Measurements from ENCODE around the gene MAP4K4. TPM values are rescaled to one million over a fixed set of nuclear protein-coding genes. Genes with fewer than 3 reads are reported as not detected.

Gene MAP4K4
- total RNA-seq, 2 donors from 2014 or later: 26.8 to 30.7 TPM

DNA sequence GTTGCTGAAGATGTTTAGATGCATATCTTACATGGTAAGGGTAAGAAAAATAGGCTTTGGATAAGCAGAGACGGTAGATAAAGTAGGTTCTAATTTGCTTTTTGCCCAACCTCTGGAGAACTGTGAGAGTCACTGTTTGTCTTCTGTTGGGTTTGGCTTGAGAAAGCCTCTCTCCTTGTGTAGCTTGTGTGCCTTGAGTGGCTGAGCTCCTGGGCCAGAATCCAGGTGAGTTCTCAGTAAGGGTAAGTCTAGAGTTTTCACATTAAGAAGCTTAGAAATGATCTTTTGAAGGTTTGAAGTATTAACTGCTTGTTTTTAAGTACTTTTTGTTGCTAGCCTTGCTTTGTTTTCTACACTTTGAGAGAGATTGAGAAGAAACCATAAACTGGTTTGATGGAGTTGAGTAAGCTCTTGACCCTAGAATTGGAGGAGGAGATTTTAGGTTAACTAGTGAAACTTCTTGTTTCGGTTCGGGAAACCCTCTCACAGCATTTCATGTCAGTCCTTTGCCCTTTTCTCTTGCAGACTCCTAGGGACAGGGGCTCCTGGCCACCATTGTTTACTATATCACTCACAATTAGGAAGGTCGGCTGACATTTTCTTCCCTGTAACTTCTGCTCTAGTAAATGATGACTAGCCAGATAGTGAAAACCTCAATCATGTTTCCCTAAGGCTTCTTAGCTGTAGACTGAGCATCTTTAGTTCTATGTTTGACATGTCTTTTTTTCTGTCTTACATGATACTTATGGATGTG is 26.0 kb downstream of the MAP4K4 start:
- Histone ChIP-seq H3K4me3 (no peak overlapping the region), H3K4me1 (no peaks in the 10 kb centered on the region), H3K27me3 (no peaks in the 10 kb centered on the region), H3K9me3 (no peaks in the 10 kb centered on the region), H3K36me3 (no peaks in the 10 kb centered on the region), H3K27ac (no peak overlapping the region), H3K9ac (ENCODE audit: low read depth in 2 of 2, low read length in 2 of 2) (no peak overlapping the region)
- DNase-seq: no peak
- TF ChIP-seq CTCF (IDR thresholded peaks at IDR 0.05): no peak
- intact Hi-C loops (cut with DNase I): no loop called here

GRCh38 chr2:101724125-101724474 is 26.6 kb downstream of the MAP4K4 start:
- no peak for TF ChIP-seq CTCF (IDR thresholded peaks at IDR 0.05)
- Histone ChIP-seq H3K4me1 (no peaks in the 10 kb centered on the region), H3K9ac (ENCODE audit: low read depth in 2 of 2, low read length in 2 of 2) (no peak overlapping the region), H3K27ac (no peak overlapping the region), H3K4me3 (no peak overlapping the region), H3K27me3 (no peaks in the 10 kb centered on the region), H3K9me3 (no peaks in the 10 kb centered on the region), H3K36me3 (no peaks in the 10 kb centered on the region)
- DNase-seq: no peak
- intact Hi-C loops (cut with DNase I): no loop called here

- Histone ChIP-seq H3K27ac (no peak overlapping the region), H3K9me3 (no peaks in the 10 kb centered on the region), H3K9ac (ENCODE audit: low read depth in 2 of 2, low read length in 2 of 2) (no peak overlapping the region), H3K27me3 (no peaks in the 10 kb centered on the region), H3K36me3 (no peaks in the 10 kb centered on the region), H3K4me1 (no peaks in the 10 kb centered on the region), H3K4me3 (no peak overlapping the region)
- no peak for DNase-seq
- intact Hi-C loops (cut with DNase I): no loop called here
- TF ChIP-seq CTCF (IDR thresholded peaks at IDR 0.05): no peak
These were observed 27.5 kb downstream of the MAP4K4 start for GRCh38 chr2:101725038-101725437.

GRCh38 chr2:101725515-101726192 is 28.1 kb downstream of the MAP4K4 start:
- H3K36me3 ChIP-seq: no peaks in the 10 kb centered on the region
- no peaks in the 10 kb centered on the region for H3K27me3 ChIP-seq
- intact Hi-C loops (cut with DNase I): no loop called here
- H3K27ac ChIP-seq: no peak overlapping the region
- no peak overlapping the region for H3K4me3 ChIP-seq
- no peak for TF ChIP-seq CTCF (IDR thresholded peaks at IDR 0.05)
- H3K4me1 ChIP-seq: no peaks in the 10 kb centered on the region
- DNase-seq: no peak
- H3K9me3 ChIP-seq: no peaks in the 10 kb centered on the region
- no peak overlapping the region for H3K9ac ChIP-seq (ENCODE audit: low read depth in 2 of 2, low read length in 2 of 2)

GRCh38 chr2:101728865-101729264 is 31.4 kb downstream of the MAP4K4 start:
- Histone ChIP-seq H3K4me3 (no peak overlapping the region), H3K4me1 (peaks cover 5% of the 10 kb centered on the region), H3K9ac (ENCODE audit: low read depth in 2 of 2, low read length in 2 of 2) (no peak overlapping the region), H3K36me3 (no peaks in the 10 kb centered on the region), H3K27me3 (no peaks in the 10 kb centered on the region), H3K9me3 (no peaks in the 10 kb centered on the region), H3K27ac (no peak overlapping the region)
- no peak for DNase-seq
- intact Hi-C loops (cut with DNase I): no loop called here
- TF ChIP-seq CTCF (IDR thresholded peaks at IDR 0.05): no peak
